HG03457 (cell line): ENCODE measurements around the gene INSIG2.

Source experiments
- ATAC-seq: cut with Tn5 transposase; IDR thresholded peaks from one replicate; pipeline ENCODE4 v1.9.1; 2021; ENCODE audit warnings: moderate number of reproducible peaks; ENCODE audit not compliant: unreplicated experiment

Gene INSIG2

DNA sequence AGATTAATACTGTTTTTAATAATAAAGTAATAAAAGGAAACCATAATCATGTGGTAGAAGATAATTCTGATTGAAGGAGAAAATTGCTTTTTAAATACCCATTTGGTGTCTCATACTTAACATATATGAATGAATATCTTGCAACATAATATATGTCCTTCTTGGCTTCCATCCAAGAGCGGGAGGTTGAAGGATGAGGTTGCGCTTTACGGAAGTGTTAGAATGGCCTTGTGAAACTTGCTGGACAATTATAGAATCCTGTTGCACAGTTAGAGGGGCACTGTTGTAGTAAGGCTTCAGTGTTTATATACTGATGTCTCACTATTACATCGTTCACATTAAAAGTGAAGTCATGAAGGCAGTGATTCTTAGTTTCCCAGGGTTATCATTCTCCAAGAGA lies 9.4 kb downstream of the INSIG2 start:
- ATAC-seq = no peak

DNA sequence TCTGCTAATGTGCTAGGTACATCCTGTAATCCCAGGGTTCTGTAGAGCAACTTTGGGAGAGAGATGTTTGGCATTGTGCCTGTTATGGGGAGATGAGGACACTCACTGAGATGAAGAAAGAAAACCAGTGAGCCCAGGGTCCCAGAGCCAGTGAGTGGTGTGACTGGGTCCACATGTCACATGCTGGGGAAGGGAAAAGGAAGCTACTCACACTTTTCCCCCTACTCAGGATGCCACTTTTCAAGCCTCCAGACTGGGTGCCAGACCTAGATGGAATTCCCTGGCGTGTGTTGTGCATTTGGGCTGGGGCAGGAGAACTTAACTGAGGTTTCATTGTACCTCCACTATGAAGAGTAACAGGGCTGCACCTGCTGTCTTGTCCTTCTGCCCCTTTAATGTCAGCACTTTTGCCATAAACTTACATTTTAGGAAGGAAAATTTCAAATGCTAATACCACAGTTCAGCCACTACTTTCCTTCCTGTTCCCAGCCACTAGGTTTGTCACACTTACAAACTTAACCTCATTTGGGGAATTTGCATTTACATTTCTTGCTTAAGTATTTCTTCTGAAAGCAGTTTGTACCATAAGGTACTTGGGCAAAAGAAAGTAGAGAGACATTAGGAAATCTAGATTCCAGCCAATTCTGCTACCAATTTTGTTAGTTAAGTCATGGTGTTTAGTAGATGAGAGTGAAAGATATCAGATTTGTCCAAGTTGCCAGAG lies 10.2 kb downstream of the INSIG2 start:
- ATAC-seq = no peak

DNA sequence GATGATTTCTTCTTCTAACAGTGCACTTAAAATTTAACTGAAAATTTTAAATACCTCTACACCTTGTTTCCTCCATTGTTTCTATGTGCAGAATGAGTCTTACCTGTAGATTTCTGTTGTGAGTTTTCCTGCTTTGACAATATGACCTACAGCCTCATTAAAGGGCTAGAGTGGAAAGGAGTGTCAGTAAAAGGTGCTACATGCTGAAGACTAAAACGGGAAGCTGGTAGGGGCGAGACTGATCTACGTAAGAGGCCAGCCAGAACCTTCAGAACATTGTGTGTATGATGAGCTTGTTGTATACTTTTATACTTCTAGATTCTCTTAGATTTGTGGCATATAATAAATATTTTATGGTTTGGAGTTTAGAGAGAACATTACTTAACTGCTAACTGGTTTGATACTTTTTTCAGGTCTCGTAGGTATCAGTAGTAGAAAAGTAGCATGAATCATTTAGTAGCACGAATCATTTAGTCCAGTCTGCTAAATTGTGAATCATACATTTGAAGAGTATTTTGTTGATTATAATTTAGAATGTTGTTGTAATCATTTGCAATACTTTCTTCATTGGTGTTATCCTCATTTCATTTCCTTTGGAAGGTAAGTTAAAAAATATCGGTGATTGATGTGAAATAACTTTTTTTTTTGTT lies 14.3 kb downstream of the INSIG2 start:
- ATAC-seq = no peak

DNA sequence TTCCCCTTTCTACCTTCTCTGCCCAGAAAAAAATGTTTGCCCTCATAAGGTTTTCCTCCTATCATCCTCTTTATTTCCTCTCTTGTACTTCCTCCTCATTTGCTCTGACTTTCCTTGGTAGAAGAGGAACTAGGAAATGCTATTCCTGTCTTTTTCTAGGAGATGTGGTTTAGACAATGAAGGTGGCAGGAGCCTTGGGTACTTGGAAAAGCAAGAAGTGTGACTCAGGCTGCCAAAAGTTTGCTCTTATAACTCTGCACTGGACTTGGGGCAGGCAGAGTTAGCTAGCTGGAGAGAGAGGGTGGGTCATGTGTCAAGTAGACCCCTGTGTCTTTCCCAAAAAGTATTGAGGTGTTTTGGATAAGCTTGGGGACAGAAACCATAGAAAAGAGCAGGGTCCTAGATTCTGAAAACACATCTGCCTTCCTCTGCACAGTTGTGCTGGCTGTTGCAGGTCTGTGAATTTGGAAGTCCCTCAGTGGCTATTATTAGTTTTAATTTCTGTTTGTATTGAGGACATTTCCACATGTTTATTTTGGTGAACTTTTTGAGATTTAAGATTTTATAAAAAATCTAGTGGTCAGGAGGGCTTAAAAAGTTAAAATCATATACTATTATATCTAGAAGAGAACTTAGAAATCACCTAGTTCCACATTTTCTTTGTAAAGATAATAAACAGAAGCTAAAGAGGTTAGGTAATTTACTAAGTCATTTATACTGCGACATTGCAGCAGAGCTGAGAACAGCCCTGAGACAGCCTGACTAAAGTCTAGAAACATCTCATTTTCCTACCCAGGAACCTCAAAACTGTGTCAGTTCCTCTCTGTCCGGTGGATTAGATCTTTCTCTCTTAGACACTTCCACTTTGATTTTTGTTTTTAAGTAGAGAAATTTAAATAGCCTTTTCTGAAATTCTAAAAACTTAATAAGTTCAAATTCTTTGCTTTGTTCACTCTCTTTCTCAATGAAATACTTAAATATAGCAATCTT lies 16.0 kb downstream of the INSIG2 start:
- peak; percentile 99 for ATAC-seq

DNA sequence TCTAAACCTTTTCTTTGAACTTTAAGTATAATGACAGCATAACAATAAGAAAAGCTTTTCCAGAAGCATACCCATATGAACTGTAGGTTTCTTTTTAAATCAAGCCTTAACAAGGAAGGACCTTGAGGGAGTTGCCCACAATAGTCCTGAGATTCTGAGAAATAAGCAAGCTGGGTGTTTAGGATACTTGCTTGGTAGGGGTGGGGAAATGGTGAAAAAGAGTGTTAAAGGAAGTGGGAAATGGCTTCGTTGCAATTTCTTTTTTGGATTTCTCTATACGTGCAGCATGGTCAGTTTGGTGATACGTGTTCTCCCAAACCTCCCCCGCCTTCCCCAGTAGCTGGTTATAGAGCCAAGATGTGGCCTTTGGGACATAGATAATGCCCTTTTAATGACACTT lies 17.2 kb downstream of the INSIG2 start:
- ATAC-seq = no peak

DNA sequence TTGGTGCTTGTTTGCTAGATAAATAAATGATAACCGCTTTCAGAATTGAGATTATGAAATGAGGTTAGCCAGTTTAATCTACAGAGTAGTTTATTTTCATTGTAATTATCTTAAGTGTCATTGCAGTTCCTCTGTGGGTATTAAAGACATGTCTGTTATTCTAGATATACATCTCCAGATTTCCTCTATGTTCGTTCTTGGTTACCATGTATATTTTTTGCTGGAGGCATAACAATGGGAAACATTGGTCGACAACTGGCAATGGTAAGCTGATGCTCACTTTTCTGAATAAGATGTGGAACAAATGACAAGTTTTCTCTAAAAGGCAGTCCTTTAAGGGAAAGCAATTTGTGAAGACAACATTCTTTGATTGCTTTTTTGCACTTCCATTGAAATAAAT lies 18.7 kb downstream of the INSIG2 start:
- no peak for ATAC-seq

DNA sequence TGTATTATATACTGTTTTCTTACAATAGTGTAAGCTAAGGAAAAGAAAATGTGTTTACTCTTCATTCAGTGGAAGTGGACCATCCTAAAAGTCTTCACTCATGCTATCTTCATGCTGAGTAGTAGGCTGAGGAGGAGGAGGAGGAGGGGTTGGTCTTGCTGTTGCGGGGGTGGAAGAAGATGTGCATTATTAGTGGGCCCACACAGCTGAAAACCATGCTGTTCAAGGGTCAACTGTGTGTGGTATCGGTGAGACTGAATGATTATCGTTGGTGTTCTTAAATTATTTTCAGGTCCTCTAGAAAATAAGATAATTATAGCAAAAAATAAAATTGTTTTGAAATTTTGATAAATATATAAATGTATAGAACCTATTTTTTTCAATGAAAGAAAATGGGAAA lies 22.0 kb downstream of the INSIG2 start:
- no peak for ATAC-seq

DNA sequence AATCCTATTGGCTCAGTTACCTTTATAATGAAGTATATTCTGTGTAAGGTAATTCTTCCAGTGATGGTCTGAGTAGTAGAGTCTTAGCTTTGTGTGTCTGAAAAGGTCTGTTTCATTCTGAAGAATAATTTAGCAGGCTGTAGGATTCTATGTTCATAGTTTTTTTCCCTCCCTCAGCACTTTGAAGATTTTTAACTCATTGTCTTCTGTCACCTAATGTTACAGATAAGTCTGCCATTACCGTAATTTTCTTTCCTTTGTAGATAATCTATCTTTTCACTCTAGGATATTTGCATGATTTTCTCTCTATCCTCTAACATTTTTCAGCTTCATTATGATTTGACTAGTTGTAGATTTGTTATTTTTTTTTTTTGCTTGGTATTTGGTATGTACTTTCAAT lies 22.7 kb downstream of the INSIG2 start:
- ATAC-seq = no peak

DNA sequence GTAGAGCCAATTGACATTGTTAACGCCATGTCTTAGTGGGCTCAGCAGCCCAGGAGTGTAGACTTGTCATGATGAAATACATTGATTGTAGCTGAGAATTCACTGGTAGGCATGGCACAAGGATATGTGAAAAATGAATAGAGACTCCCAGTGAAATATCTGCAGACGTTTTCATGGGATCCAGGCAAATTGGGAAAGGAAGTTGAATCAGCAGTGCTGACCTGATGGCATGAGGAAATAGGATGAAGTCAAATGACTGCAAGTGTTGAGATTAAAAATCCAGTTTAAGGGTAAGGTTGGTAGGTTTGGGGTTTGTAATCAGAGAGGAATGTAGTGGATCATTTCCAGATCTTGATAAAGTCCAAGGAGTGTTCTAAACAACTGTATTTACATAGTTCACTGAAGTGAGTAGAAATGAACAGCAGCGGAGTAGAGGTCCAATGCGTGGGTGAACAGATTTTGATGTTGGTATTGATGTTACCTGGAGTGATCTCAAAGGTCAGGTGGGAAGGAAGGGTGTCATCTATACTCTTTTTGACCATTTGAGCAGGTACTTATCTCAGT lies 24.6 kb downstream of the INSIG2 start:
- ATAC-seq = no peak

DNA sequence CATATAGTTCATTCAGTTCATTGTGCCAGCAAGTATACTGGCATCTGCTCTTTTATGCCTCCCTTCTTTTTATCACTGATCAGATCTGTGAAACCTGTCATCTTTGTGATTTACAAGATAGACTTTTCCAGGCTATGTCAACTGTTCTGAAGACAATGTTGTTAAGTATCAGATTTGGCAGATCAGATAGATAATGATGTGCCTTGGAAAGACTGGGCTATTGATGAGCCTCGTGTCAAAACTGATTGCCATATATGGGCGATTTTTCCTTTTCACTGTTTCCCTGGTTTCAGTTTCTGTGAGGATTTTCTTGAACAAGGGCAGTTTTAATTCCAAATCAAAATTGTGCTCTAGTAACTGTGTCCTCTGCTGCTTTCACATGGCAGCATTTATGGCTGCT lies 26.6 kb downstream of the INSIG2 start:
- no peak for ATAC-seq

DNA sequence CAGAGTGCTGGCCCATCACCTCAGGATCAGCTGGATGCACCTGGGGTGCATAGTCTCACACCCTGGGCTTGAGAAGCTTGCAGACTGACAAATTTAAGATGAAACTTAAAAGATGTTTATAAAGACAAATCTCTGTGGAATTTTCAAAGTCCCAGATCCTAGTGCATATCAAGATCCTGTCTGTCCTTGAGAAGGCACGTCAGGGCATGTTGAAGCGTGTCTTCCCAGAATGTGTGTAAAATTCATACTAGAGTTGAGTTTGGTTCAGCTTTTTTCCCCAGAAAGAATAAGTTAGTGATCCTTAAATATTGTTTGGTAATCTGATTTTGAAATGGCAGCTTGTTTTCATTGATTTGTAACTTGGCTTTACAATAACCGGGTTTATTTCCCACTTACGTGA lies 27.5 kb downstream of the INSIG2 start:
- no peak for ATAC-seq

DNA sequence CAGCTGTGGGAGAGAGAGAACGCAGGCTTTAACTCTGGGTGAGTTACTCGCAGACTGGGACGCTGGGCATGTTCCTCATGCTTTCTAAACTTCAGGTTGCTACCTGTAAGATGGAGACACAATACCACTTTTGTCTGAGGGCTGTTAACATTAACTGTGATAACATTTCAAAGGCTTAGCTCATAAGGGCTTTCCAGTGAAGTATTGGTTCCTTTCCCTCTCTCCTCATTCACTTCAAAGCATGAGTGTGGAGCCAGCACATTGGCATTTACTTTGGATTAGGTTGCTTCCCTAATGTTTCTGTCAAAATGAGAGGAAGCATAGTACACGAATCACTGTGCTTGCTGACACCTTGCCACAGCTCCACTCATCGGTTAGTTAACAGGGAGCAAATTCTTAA lies 30.2 kb downstream of the INSIG2 start:
- ATAC-seq = no peak

DNA sequence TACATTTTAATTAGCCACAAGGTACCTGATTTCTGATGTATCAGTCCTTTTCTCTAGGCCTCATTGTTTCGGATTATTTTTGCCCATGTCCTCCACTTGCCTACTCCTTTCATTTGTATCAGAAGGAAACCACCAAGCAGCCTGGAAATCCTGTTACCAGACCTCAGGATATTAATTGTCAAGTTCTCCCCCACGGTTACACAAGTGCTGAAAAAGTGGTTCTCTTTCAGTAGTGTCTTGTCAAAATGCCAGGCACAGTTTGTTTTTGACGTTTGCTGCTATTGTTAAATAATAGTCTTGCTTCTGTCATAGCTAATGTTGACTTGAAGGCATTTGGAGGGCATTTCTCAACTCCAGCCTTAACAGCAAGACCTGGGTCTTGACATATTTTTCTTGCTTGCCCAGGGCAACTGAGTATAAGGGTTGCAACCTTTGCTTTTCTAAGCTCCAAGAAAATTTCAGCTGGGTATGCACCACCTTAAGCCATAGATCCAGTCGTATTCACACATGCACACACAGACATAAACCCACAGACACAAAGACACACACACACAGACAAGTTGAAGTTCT lies 31.0 kb downstream of the INSIG2 start:
- no peak for ATAC-seq

DNA sequence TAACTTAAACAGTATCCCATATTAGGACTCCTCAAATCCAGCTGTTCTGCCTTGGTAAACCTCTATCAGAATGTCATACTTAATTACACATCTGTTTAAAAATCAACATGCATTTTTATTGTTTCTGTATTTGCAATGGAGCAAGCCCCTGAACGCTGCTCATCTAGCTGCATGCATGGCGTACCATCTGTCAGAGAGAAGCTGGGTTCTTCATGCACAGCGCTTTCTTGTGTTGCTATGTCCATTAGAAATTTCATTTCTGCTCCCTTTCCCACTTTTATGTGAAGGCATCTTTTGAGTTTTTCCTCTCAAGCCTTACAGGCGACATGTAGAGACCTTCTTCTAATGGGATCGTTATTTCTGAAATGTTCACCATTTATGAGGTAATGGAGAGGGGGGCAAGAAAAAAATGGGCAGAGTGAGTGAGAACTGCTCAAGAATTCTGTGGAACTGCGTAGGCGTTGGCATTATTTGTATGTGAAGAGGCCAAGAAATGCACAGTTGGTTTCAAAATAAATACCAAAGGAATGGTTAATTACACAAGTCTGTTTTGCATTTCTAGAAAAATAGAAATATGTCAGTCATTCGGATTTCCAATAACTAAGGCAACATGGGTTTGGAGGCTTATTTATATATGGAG lies 31.6 kb downstream of the INSIG2 start:
- ATAC-seq = no peak

DNA sequence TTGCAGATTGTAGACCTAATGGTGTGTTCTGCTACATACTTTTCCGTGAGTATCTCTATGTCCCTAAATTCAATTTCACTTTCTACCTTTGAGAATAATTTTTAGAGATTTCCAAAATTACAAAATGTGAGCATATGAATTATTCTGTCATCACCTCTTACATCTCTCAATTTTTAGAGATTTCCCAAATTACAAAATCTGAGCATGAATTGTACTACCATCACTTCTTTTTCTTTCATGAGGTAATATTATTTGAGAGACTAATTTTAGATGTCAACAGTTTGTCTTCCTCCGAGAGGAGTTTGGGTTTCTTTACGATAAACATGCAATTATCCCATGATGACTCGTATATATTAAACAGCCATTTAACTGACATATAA lies 32.1 kb downstream of the INSIG2 start:
- no peak for ATAC-seq

DNA sequence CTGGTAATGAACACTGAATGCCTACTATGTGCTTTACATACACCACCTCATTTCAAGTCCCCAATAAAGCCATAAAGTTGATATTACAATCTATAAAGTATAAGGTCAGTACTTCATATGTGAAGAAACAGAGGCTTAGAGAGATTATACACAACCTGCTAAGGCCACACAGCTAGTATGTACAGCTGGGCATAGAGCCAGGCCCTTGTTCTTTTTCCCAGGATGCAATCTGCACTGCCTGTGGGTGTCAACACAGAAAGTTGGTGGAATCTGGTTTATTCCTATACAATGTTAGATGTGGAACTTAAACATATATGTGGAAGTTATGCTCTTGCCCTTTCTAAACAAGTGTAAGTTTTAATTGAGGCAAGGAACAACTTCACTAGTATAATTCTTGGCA lies 32.8 kb downstream of the INSIG2 start:
- ATAC-seq = no peak

DNA sequence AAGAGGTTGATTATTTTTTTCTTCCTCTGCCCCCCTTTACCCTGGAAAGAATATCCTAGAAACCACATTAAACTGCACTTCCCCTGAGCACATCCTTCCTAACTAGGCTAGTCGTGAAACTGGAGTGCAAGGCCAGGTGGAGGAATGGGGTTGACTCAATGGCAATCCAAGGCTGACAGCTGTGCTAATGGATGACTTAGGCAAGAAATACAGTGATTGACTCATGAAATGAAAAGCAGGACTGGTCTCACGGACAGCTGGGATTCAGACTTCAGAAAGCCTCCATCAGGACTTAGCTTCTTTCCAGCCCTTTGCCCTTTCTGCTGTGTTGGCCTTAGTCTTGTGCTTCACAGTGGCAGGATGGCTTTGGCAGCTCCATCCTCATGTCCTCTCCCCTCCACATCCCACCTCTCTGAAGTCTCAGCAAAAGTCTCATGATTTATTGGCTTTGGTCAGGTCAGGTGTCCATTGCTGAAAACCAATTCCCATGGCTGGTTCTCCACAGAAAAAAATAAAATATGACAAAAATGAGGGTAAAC lies 33.8 kb downstream of the INSIG2 start:
- no peak for ATAC-seq

DNA sequence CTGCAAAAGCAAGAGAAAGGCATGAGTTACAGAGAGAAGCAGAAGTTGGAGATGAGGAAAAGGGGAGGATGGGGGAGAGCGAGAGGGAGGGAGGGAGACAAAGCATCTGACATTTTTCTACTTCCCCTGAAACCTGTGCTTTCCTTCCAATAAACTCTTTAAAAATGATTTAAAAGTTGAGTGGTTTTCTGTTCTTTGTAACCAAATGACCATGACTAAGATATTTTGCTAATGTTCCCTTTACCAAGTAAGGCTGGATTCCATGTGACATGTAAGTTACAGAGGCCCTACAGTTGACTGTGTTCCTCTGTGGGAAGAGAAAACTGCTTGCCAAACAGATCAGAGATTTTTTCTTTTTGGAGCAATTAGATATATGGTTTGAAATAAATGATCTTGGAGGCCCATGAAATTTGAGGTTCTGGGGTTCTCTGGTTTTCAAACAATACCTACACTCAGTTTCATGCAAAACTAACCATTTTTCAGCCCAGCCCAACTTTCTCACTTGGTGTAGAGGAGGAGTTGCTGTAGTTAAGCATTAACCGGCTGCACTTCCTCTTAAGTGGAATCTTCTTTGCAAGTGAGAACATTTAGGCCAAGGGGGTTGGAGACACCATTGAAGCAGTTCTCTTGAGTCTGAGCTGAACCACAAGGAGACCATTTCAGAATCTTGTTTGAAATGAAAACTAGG lies 34.5 kb downstream of the INSIG2 start:
- peak; percentile 92 for ATAC-seq

DNA sequence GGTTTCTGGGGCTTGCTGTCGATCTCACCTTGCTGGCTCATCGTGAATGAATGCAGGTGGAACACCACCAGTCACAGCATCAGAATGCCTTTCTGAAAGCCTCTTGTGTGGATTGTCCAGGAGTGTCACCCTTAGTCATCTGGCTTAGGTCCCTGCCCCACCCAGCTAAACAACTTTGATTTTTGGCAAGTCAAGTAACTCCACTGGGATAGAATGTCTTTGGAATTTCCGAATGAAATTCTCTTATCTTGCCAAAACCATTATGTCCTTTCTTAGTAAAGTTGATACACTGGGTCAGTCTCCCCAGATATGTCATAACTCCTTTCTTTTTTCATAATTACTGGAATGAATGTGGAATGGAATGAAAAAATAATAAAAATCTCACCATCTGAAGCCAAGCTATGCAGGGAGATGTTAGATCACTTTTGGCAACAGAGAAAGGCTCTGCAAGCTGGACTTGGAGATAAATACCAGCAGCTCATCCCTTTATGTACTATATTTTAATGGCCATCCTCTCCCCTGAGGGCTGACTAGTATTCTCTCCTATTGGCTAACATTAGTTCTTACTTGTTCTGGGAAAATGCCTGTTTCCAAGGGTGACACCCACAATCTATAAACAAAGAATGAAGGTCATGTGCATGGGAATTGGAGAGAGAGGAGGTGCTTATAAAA lies 35.4 kb downstream of the INSIG2 start:
- no peak for ATAC-seq
